ENCODE results near the gene SH2D3A.

Gene SH2D3A

DNA sequence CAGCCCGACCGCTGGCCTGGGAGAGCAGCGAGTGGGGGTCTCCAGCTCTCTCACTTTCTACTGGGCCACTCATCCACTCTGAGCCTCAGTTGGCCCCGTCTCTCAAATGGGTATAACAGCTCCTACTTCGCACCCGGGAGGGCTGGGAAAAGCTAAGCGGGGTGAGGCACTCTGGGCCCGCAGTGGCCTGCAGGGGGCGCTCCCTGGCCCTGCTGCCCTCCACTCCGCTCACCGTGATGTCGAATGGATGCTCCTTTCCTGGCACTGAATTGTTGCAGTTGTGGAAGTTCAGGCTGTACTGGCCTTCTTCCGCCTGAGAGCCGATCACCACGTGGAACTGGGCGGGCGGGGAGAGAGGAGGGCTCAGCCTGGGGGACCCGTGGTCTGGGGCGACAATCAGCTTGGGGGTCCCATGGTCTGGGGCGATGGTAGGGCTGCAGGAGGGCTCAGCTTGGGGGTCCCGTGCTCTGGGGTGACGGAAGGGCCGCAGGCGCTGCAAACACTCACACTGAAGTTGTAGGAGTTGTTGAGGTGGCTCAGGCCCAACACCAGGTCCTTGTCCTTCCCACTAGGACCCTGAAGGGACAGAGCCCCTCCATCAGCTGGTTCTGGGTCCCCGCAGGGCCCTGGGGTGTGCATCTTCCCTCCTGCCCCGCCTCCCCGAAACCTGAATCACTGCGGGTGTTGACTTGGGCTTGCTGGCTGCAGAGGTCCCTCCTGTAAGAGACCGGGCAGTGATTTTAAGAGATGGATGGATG, 33.7 kb downstream of the SH2D3A start:
- no peak for DNase-seq (ENCODE audit: low read depth, low spot score)
- TF ChIP-seq CTCF (IDR thresholded peaks at IDR 0.05; ENCODE audit: insufficient read depth, low read length, missing control alignments), result no peak
- CTCF ChIA-PET, result interaction anchor here (0.8 to 1.3 kb wide), 4 partner anchors 13 to 216 kb away, joined by 3 to 4 read pairs (median 4); partner anchors contain the start of genes C3 and TNFSF9
- POLR2A ChIA-PET, result no interaction called here
- H3K4me3 ChIP-seq (ENCODE audit: low read depth, low read length), result no peak overlapping the region

DNA sequence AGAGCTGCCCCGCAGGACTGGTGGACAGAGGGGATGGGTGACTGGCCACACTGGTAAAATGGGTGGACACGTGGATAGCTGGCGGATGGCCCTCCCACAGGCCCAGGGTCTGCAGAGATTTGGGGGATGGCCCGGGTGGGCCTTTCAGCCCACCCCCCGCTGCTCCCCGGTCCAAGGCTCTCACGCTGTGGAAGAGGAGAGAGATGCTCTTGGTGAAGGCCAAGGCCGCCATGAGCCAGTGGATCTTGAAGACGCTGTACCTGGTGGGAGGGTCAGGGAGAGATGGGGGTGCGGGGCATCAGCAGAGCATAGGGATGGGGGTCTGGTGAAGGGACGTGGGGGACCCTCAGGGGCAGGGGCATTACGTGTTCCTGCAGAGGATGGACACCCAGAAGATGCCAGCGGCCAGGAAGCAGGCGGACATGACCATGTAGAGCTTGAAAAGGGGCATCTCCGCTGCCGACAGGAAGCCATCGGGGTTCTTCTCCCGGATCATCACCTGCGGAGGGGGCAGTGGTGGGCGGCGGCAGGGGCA, 34.4 kb downstream of the SH2D3A start:
- POLR2A ChIA-PET, result no interaction called here

GRCh38 chr19:6731822-6732221, 35.4 kb downstream of the SH2D3A start:
- no peak overlapping the region for H3K4me3 ChIP-seq (ENCODE audit: low read depth, low read length)
- POLR2A ChIA-PET, result no interaction called here
- CTCF ChIA-PET, result no interaction called here
- no peak for TF ChIP-seq CTCF (IDR thresholded peaks at IDR 0.05; ENCODE audit: insufficient read depth, low read length, missing control alignments)
- no peak for DNase-seq (ENCODE audit: low read depth, low spot score)

More for the DNA sequence above, 34.4 kb downstream of the SH2D3A start:
- no peak for DNase-seq (ENCODE audit: low read depth, low spot score)
- no peak for TF ChIP-seq CTCF (IDR thresholded peaks at IDR 0.05; ENCODE audit: insufficient read depth, low read length, missing control alignments)
- CTCF ChIA-PET, result interaction anchor here (0.8 to 1.3 kb wide), 4 partner anchors 12 to 215 kb away, joined by 3 to 4 read pairs (median 4); partner anchors contain the start of genes C3 and TNFSF9
- no peak overlapping the region for H3K4me3 ChIP-seq (ENCODE audit: low read depth, low read length)

GRCh38 chr19:6730941-6731670, 36.1 kb downstream of the SH2D3A start:
- H3K4me3 ChIP-seq (ENCODE audit: low read depth, low read length), result no peak overlapping the region
- TF ChIP-seq CTCF (IDR thresholded peaks at IDR 0.05; ENCODE audit: insufficient read depth, low read length, missing control alignments), result no peak
- ChIA-PET CTCF (no interaction called here), POLR2A (no interaction called here)
- DNase-seq (ENCODE audit: low read depth, low spot score), result no peak

GRCh38 chr19:6730153-6730804, 37.0 kb downstream of the SH2D3A start:
- ChIA-PET CTCF (interaction anchor here (0.6 to 1.9 kb wide), 2 partner anchors 133 to 214 kb away, joined by 3 to 7 read pairs; no protein-coding TSS in a partner anchor), POLR2A (no interaction called here)
- no peak for TF ChIP-seq CTCF (IDR thresholded peaks at IDR 0.05; ENCODE audit: insufficient read depth, low read length, missing control alignments)
- DNase-seq (ENCODE audit: low read depth, low spot score), result no peak
- no peak overlapping the region for H3K4me3 ChIP-seq (ENCODE audit: low read depth, low read length)
